H1 (cell line): ENCODE results near the gene SHCBP1L.

Source experiments
- BACH1 ChIP-seq: IDR thresholded peaks from 2 replicates; pipeline ENCODE4 v1.6.1; 2012; ENCODE audit warnings: low read length, improper control_type of control experiment
- CHD2 ChIP-seq: IDR thresholded peaks from 2 replicates; pipeline ENCODE4 v1.6.1; 2012; ENCODE audit warnings: low read length, improper control_type of control experiment
- CTCF ChIP-seq, 3 experiments: IDR thresholded peaks; 1 replicate in 2 of 3; 2 replicates in 1 of 3; pipeline versions ENCODE4 v1.5.1 to v1.6.1; 2011; ENCODE audit warnings: low read length in 3 of 3, mild to moderate bottlenecking in 3 of 3, inconsistent platforms in 2 of 3, low read depth in 1 of 3, moderate library complexity in 1 of 3; ENCODE audit not compliant: insufficient read depth in 1 of 3; ENCODE audit errors: control extremely low read depth in 1 of 3
- POLR2A ChIP-seq, 2 experiments: IDR thresholded peaks; 1 replicate in 1 of 2; 2 replicates in 1 of 2; pipeline ENCODE4 v1.6.1; 2011; ENCODE audit warnings: low read depth in 2 of 2, low read length in 2 of 2, mild to moderate bottlenecking in 2 of 2; ENCODE audit errors: control extremely low read depth in 1 of 2
- POLR2AphosphoS5 ChIP-seq: IDR thresholded peaks from 2 replicates; pipeline ENCODE4 v1.6.1; 2011; ENCODE audit warnings: low read depth, low read length
- RAD21 ChIP-seq, 2 experiments: IDR thresholded peaks in 1 of 2; conservative IDR thresholded peaks in 1 of 2; 2 replicates each; pipeline ENCODE4 v1.6.1; 2011; ENCODE audit warnings: low read depth in 2 of 2, low read length in 2 of 2, improper control_type of control experiment in 1 of 2, inconsistent platforms in 1 of 2, mild to moderate bottlenecking in 1 of 2, moderate library complexity in 1 of 2
- RXRA ChIP-seq: IDR thresholded peaks from 2 replicates; pipeline ENCODE4 v1.6.1; 2011; ENCODE audit warnings: low read depth, mild to moderate bottlenecking, low read length, moderate library complexity; ENCODE audit not compliant: insufficient read depth
- TF ChIP-seq, protein P1 (sequence below): IDR thresholded peaks from 2 replicates; pipeline ENCODE4 v1.6.1; 2012; ENCODE audit warnings: low read length, inconsistent platforms

DNA sequence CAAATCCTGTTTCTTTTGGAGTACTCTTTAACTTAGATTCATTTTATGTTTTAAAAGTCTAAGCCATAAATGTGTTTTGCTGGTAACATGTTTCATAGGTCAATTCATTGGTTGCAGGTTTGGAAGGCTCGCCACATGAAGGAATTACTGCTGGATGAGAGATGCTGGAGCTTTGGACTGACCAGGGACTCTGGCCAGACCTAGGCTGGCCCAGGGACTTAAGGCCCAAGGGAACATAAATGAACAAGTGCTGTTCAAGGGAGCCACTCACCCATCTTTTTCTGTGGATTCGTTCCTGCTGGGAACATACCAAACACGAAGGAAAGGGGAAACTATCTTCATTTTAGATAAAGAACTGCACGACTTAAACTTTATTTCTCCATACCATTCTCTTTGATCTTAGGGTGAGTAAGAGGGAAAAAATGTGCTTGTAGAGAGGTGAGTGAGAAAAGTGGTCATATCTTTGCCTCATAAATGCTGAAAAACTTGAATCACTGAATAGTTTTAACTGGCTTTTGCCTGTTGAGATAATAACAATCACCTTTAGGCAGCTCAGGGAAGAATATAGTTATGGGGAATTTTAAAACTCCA lies 15.3 kb upstream of the SHCBP1L start:
- TF ChIP-seq POLR2A (IDR thresholded peaks at IDR 0.05; ENCODE audit: control extremely low read depth in 1 of 2, low read depth in 2 of 2, low read length in 2 of 2) (no peak), CHD2 (no peak), RAD21 (IDR thresholded peaks at IDR 0.05 in 1 of 2, conservative IDR thresholded peaks at IDR 0.05 in 1 of 2; ENCODE audit: low read depth in 2 of 2, low read length in 2 of 2) (no peak), POLR2AphosphoS5 (no peak), BACH1 (no peak), RXRA (no peak), CTCF (IDR thresholded peaks at IDR 0.05; ENCODE audit: control extremely low read depth in 1 of 3, insufficient read depth in 1 of 3, low read depth in 1 of 3, low read length in 3 of 3) (no peak)
- TF ChIP-seq, protein P1, sequence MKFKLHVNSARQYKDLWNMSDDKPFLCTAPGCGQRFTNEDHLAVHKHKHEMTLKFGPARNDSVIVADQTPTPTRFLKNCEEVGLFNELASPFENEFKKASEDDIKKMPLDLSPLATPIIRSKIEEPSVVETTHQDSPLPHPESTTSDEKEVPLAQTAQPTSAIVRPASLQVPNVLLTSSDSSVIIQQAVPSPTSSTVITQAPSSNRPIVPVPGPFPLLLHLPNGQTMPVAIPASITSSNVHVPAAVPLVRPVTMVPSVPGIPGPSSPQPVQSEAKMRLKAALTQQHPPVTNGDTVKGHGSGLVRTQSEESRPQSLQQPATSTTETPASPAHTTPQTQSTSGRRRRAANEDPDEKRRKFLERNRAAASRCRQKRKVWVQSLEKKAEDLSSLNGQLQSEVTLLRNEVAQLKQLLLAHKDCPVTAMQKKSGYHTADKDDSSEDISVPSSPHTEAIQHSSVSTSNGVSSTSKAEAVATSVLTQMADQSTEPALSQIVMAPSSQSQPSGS: no peak
